ENCODE results near the gene EMP2.
A peak's percentile ranks its signal among the peaks of the same experiment; 100 is the strongest.

EMP2 gene

GRCh38 chr16:10618710-10619209, 38.4 kb upstream of the EMP2 start:
- Histone ChIP-seq H3K9me3 (ENCODE audit: control insufficient read depth, insufficient read depth, low read length) (no peaks in the 10 kb centered on the region), H3K27me3 (ENCODE audit: control insufficient read depth, insufficient read depth, low read length) (no peaks in the 10 kb centered on the region), H3K27ac (ENCODE audit: low read length) (no peak overlapping the region), H3K4me3 (ENCODE audit: low read length) (no peak overlapping the region), H3K36me3 (ENCODE audit: control insufficient read depth, insufficient read depth, low read length) (no peaks in the 10 kb centered on the region), H3K4me1 (ENCODE audit: control insufficient read depth, insufficient read depth, low read length) (peaks cover 16% of the 10 kb centered on the region)
- WGBS (ENCODE audit: insufficient coverage, insufficient read length) = no CpG with 5 or more reads among the region's 13 CpGs
- DNase-seq (ENCODE audit: low read depth, low spot score) = no peak

- no peaks in the 10 kb centered on the region for H3K27me3 ChIP-seq (ENCODE audit: control insufficient read depth, insufficient read depth, low read length)
- no CpG with 5 or more reads among the region's 12 CpGs for WGBS (ENCODE audit: insufficient coverage, insufficient read length)
- DNase-seq (ENCODE audit: low read depth, low spot score) = no peak
- no peaks in the 10 kb centered on the region for H3K36me3 ChIP-seq (ENCODE audit: control insufficient read depth, insufficient read depth, low read length)
- H3K4me1 ChIP-seq (ENCODE audit: control insufficient read depth, insufficient read depth, low read length) = peaks cover 16% of the 10 kb centered on the region
- H3K27ac ChIP-seq (ENCODE audit: low read length) = no peak overlapping the region
- H3K4me3 ChIP-seq (ENCODE audit: low read length) = no peak overlapping the region
- H3K9me3 ChIP-seq (ENCODE audit: control insufficient read depth, insufficient read depth, low read length) = no peaks in the 10 kb centered on the region
Observed at GRCh38 chr16:10617662-10618420, 37.4 kb upstream of the EMP2 start.

DNA sequence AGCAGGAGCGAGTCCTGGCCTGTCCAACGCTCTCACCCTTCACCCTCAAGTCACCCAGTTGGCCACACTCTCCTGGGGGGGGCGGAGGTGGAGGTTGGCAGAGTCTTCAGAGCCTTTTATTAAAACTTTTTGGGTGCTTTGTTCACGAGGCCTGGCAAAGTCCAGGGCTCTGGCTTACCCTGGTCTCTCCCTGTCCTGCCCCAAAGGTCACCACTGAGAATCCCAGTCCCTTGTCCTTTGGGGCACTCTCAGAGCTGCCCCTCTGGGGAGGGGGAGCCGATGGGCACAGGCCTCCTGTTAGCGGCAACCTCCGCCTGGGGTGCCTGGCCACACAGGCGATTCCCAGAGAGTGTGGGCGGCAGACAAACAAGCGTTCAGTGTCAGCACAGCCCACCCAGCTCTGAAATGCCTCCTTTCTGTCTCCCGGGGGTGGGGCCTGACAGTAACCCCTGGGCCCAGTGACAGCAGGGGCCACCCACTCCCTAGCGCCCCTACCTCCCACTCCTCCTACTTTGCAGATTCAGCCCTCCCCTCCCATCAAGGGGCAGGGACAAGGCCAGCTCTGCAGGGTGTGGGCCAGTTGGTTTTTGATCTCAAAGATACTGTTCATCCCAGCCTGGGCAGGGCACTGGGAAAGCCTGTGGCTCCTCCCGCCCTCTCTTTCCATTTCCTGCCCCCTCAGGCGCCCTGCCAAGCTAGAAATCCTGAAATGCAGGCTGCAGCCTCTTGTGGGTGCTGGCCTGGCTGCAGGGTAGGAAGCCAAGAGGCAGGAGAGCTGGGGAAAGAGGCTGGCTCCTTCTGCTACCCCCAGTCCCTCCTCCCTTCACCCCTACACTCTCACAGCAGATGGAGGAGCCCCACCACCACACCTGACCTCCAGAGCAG, 36.6 kb upstream of the EMP2 start:
- WGBS (ENCODE audit: insufficient coverage, insufficient read length) = no CpG with 5 or more reads among the region's 14 CpGs
- Histone ChIP-seq H3K4me3 (ENCODE audit: low read length) (peak overlapping the region; percentile 6; the same call in 1 of the 2 replicates), H3K36me3 (ENCODE audit: control insufficient read depth, insufficient read depth, low read length) (no peaks in the 10 kb centered on the region), H3K27me3 (ENCODE audit: control insufficient read depth, insufficient read depth, low read length) (no peaks in the 10 kb centered on the region), H3K4me1 (ENCODE audit: control insufficient read depth, insufficient read depth, low read length) (peaks cover 12% of the 10 kb centered on the region), H3K27ac (ENCODE audit: low read length) (no peak overlapping the region), H3K9me3 (ENCODE audit: control insufficient read depth, insufficient read depth, low read length) (no peaks in the 10 kb centered on the region)
- DNase-seq (ENCODE audit: low read depth, low spot score) = no peak

- no peaks in the 10 kb centered on the region for H3K36me3 ChIP-seq (ENCODE audit: control insufficient read depth, insufficient read depth, low read length)
- H3K27me3 ChIP-seq (ENCODE audit: control insufficient read depth, insufficient read depth, low read length) = no peaks in the 10 kb centered on the region
- no peak overlapping the region for H3K4me3 ChIP-seq (ENCODE audit: low read length)
- H3K9me3 ChIP-seq (ENCODE audit: control insufficient read depth, insufficient read depth, low read length) = no peaks in the 10 kb centered on the region
- no peak overlapping the region for H3K27ac ChIP-seq (ENCODE audit: low read length)
- WGBS (ENCODE audit: insufficient coverage, insufficient read length) = no CpG with 5 or more reads among the region's 6 CpGs
- H3K4me1 ChIP-seq (ENCODE audit: control insufficient read depth, insufficient read depth, low read length) = peaks cover 12% of the 10 kb centered on the region
- no peak for DNase-seq (ENCODE audit: low read depth, low spot score)
Observed at GRCh38 chr16:10616419-10616755, 36.0 kb upstream of the EMP2 start.

GRCh38 chr16:10614685-10615084, 34.3 kb upstream of the EMP2 start:
- H3K9me3 ChIP-seq (ENCODE audit: control insufficient read depth, insufficient read depth, low read length) = no peaks in the 10 kb centered on the region
- peaks cover 12% of the 10 kb centered on the region for H3K4me1 ChIP-seq (ENCODE audit: control insufficient read depth, insufficient read depth, low read length)
- H3K36me3 ChIP-seq (ENCODE audit: control insufficient read depth, insufficient read depth, low read length) = no peaks in the 10 kb centered on the region
- H3K27me3 ChIP-seq (ENCODE audit: control insufficient read depth, insufficient read depth, low read length) = no peaks in the 10 kb centered on the region
- H3K27ac ChIP-seq (ENCODE audit: low read length) = no peak overlapping the region
- no peak overlapping the region for H3K4me3 ChIP-seq (ENCODE audit: low read length)
- no peak for DNase-seq (ENCODE audit: low read depth, low spot score)

GRCh38 chr16:10613785-10614485, 33.5 kb upstream of the EMP2 start:
- Histone ChIP-seq H3K4me3 (ENCODE audit: low read length) (no peak overlapping the region), H3K4me1 (ENCODE audit: control insufficient read depth, insufficient read depth, low read length) (peaks cover 9% of the 10 kb centered on the region), H3K27ac (ENCODE audit: low read length) (no peak overlapping the region), H3K27me3 (ENCODE audit: control insufficient read depth, insufficient read depth, low read length) (no peaks in the 10 kb centered on the region), H3K36me3 (ENCODE audit: control insufficient read depth, insufficient read depth, low read length) (no peaks in the 10 kb centered on the region), H3K9me3 (ENCODE audit: control insufficient read depth, insufficient read depth, low read length) (no peaks in the 10 kb centered on the region)
- no peak for DNase-seq (ENCODE audit: low read depth, low spot score)
- no CpG with 5 or more reads among the region's 6 CpGs for WGBS (ENCODE audit: insufficient coverage, insufficient read length)

GRCh38 chr16:10612649-10613179, 32.3 kb upstream of the EMP2 start:
- H3K36me3 ChIP-seq (ENCODE audit: control insufficient read depth, insufficient read depth, low read length) = no peaks in the 10 kb centered on the region
- no peaks in the 10 kb centered on the region for H3K9me3 ChIP-seq (ENCODE audit: control insufficient read depth, insufficient read depth, low read length)
- no CpG with 5 or more reads among the region's 6 CpGs for WGBS (ENCODE audit: insufficient coverage, insufficient read length)
- no peak for DNase-seq (ENCODE audit: low read depth, low spot score)
- no peak overlapping the region for H3K27ac ChIP-seq (ENCODE audit: low read length)
- H3K27me3 ChIP-seq (ENCODE audit: control insufficient read depth, insufficient read depth, low read length) = no peaks in the 10 kb centered on the region
- no peak overlapping the region for H3K4me3 ChIP-seq (ENCODE audit: low read length)
- peaks cover 7% of the 10 kb centered on the region for H3K4me1 ChIP-seq (ENCODE audit: control insufficient read depth, insufficient read depth, low read length)

- Histone ChIP-seq H3K4me1 (ENCODE audit: control insufficient read depth, insufficient read depth, low read length) (peaks cover 1% of the 10 kb centered on the region; the same call in 1 of the 2 replicates), H3K9me3 (ENCODE audit: control insufficient read depth, insufficient read depth, low read length) (no peaks in the 10 kb centered on the region), H3K27me3 (ENCODE audit: control insufficient read depth, insufficient read depth, low read length) (no peaks in the 10 kb centered on the region), H3K36me3 (ENCODE audit: control insufficient read depth, insufficient read depth, low read length) (no peaks in the 10 kb centered on the region), H3K27ac (ENCODE audit: low read length) (no peak overlapping the region), H3K4me3 (ENCODE audit: low read length) (no peak overlapping the region)
- no CpG with 5 or more reads among the region's 6 CpGs for WGBS (ENCODE audit: insufficient coverage, insufficient read length)
- no peak for DNase-seq (ENCODE audit: low read depth, low spot score)
Observed at GRCh38 chr16:10611825-10612342, 31.5 kb upstream of the EMP2 start.

GRCh38 chr16:10610499-10611184, 30.2 kb upstream of the EMP2 start:
- no peak for DNase-seq (ENCODE audit: low read depth, low spot score)
- H3K27ac ChIP-seq (ENCODE audit: low read length) = no peak overlapping the region
- no peaks in the 10 kb centered on the region for H3K9me3 ChIP-seq (ENCODE audit: control insufficient read depth, insufficient read depth, low read length)
- H3K27me3 ChIP-seq (ENCODE audit: control insufficient read depth, insufficient read depth, low read length) = no peaks in the 10 kb centered on the region
- no CpG with 5 or more reads among the region's 13 CpGs for WGBS (ENCODE audit: insufficient coverage, insufficient read length)
- H3K36me3 ChIP-seq (ENCODE audit: control insufficient read depth, insufficient read depth, low read length) = no peaks in the 10 kb centered on the region
- H3K4me1 ChIP-seq (ENCODE audit: control insufficient read depth, insufficient read depth, low read length) = no peaks in the 10 kb centered on the region; the same call in 1 of the 2 replicates
- no peak overlapping the region for H3K4me3 ChIP-seq (ENCODE audit: low read length)

All from iPS DF 6.9 (cell line).